DND-41 (cell line): ENCODE data around the gene SLC43A1.
A peak's percentile ranks its signal among the peaks of the same experiment; 100 is the strongest.

Experiments used
- ATAC-seq: fragments of 200-7000 bp; cut with Tn5 transposase; 3 replicates; pipeline ENCODE4 v1.9.1; 2021; ENCODE audit warnings: low read depth; ENCODE audit not compliant: insufficient read depth
- DNase-seq: peaks from one replicate; pipeline ENCODE4 v3.0.0-alpha.2; 2020
- H2AFZ ChIP-seq: 2 replicates; pipeline ENCODE4 v1.6.0; 2012; ENCODE audit warnings: low read depth, low read length
- H3K27ac ChIP-seq: 2 replicates; pipeline ENCODE4 v1.5.1; 2012; ENCODE audit warnings: low read length, inconsistent platforms
- H3K27me3 ChIP-seq: fragments of 200-600 bp; sonication (generic); 2 replicates; pipeline ENCODE4 v1.6.0; 2012; ENCODE audit warnings: low read length, mild to moderate bottlenecking, inconsistent platforms; ENCODE audit not compliant: insufficient read depth, poor library complexity
- H3K36me3 ChIP-seq: 2 replicates; pipeline ENCODE4 v1.5.1; 2012; ENCODE audit warnings: low read length, inconsistent platforms; ENCODE audit not compliant: insufficient read depth
- H3K4me1 ChIP-seq: 2 replicates; pipeline ENCODE4 v1.5.1; 2012; ENCODE audit warnings: mild to moderate bottlenecking, low read length; ENCODE audit not compliant: insufficient read depth
- H3K4me2 ChIP-seq: 2 replicates; pipeline ENCODE4 v1.6.0; 2012; ENCODE audit warnings: mild to moderate bottlenecking, moderate library complexity, low read length, inconsistent platforms; ENCODE audit not compliant: insufficient read depth
- H3K4me3 ChIP-seq, 2 experiments: fragments of 200-600 bp in 1 of 2; shearing (Covaris generic) in 1 of 2; 2 replicates each; pipeline ENCODE4 v1.5.1; 2012 to 2016; ENCODE audit warnings: inconsistent platforms in 2 of 2, low read length in 2 of 2, mild to moderate bottlenecking in 2 of 2, low read depth in 1 of 2, moderate library complexity in 1 of 2
- H3K79me2 ChIP-seq: 2 replicates; pipeline ENCODE4 v1.6.0; 2012; ENCODE audit warnings: low read length, inconsistent platforms; ENCODE audit not compliant: insufficient read depth
- H3K9ac ChIP-seq: 2 replicates; pipeline ENCODE4 v1.6.0; 2012; ENCODE audit warnings: low read depth, mild to moderate bottlenecking, inconsistent platforms, low read length, moderate library complexity
- H3K9me3 ChIP-seq: 2 replicates; pipeline ENCODE4 v1.5.1; 2012; ENCODE audit warnings: low read length, moderate library complexity, mild to moderate bottlenecking, inconsistent platforms; ENCODE audit not compliant: insufficient read depth, severe bottlenecking
- H4K20me1 ChIP-seq: 2 replicates; pipeline ENCODE4 v1.6.0; 2012; ENCODE audit warnings: low read length; ENCODE audit not compliant: insufficient read depth
- CTCF ChIP-seq: IDR thresholded peaks from 2 replicates; pipeline ENCODE4 v1.5.1; 2012; ENCODE audit warnings: borderline replicate concordance, low read length, moderate library complexity, mild to moderate bottlenecking; ENCODE audit not compliant: poor library complexity, severe bottlenecking; ENCODE audit errors: extremely low read depth
- EZH2 ChIP-seq: IDR thresholded peaks from 3 replicates; pipeline ENCODE4 v1.6.1; 2012; ENCODE audit warnings: borderline replicate concordance, low read depth, mild to moderate bottlenecking, moderate library complexity, low read length, inconsistent platforms; ENCODE audit not compliant: severe bottlenecking

Gene SLC43A1

GRCh38 chr11:57515332-57516060 is at the start of gene SLC43A1:
Gene SLC43A1, minus strand, starts transcription at chr11:57515702. Its CDS starts 1,591 bp downstream, at chr11:57514111.
- DNase-seq: peak; percentile 55
- Histone ChIP-seq H3K9ac (peak within 1 kb of the TSS; percentile 74), H3K4me3 (peak within 1 kb of the TSS; percentile 89 to 97), H3K4me2 (peak within 1 kb of the TSS; percentile 89), H2AFZ (peak within 1 kb of the TSS; percentile 96), H3K36me3 (no peaks in the 10 kb centered on the region), H4K20me1 (no peaks in the 10 kb centered on the region), H3K4me1 (peaks cover 28% of the 10 kb centered on the region), H3K9me3 (no peaks in the 10 kb centered on the region), H3K27ac (peak within 1 kb of the TSS; percentile 65; the same call in 1 of the 2 replicates), H3K27me3 (peaks cover 23% of the 10 kb centered on the region), H3K79me2 (no peaks in the 10 kb centered on the region)
- TF ChIP-seq EZH2: peak; percentile 85
- TF ChIP-seq CTCF: peak; percentile 12
- ATAC-seq: peak; percentile 65

GRCh38 chr11:57562596-57562995 is 47.1 kb upstream of the SLC43A1 start:
- DNase-seq (no peak), ATAC-seq (no peak)
- no peak overlapping the region for H3K4me2 ChIP-seq
- H3K27me3 ChIP-seq: no peaks in the 10 kb centered on the region
- peaks cover 24% of the 10 kb centered on the region for H3K4me1 ChIP-seq
- TF ChIP-seq EZH2: no peak
- no peak for TF ChIP-seq CTCF
- no peak overlapping the region for H2AFZ ChIP-seq
- 0 out of 2 replicates have a peak overlapping the region, but pooled peaks have one; percentile 7 for H3K27ac ChIP-seq
- no peaks in the 10 kb centered on the region for H3K9me3 ChIP-seq
- H3K79me2 ChIP-seq: peaks cover 83% of the 10 kb centered on the region
- H3K9ac ChIP-seq: 0 out of 2 replicates have a peak overlapping the region, but pooled peaks have one; percentile 7
- H4K20me1 ChIP-seq: peaks cover 20% of the 10 kb centered on the region
- H3K36me3 ChIP-seq: peaks cover 48% of the 10 kb centered on the region
- no peak overlapping the region for H3K4me3 ChIP-seq

GRCh38 chr11:57560146-57560545 is 44.6 kb upstream of the SLC43A1 start:
- Histone ChIP-seq H3K9me3 (no peaks in the 10 kb centered on the region), H2AFZ (no peak overlapping the region), H4K20me1 (peaks cover 21% of the 10 kb centered on the region), H3K4me1 (peaks cover 10% of the 10 kb centered on the region), H3K9ac (no peak overlapping the region), H3K27ac (no peak overlapping the region), H3K4me2 (no peak overlapping the region), H3K4me3 (no peak overlapping the region), H3K27me3 (no peaks in the 10 kb centered on the region), H3K79me2 (peaks cover 59% of the 10 kb centered on the region), H3K36me3 (peaks cover 72% of the 10 kb centered on the region)
- TF ChIP-seq CTCF (no peak), EZH2 (no peak)
- ATAC-seq (no peak), DNase-seq (no peak)
